Measurements from ENCODE around the gene MAP2K3.

GRCh38 chr17:21278450-21279197 is 5.9 kb upstream of the MAP2K3 start:
- no peak for TF ChIP-seq CTCF (IDR thresholded peaks at IDR 0.05; ENCODE audit: poor library complexity, severe bottlenecking)
- TF ChIP-seq EZH2 (IDR thresholded peaks at IDR 0.05; ENCODE audit: borderline replicate concordance, insufficient read depth, low read length, poor library complexity, severe bottlenecking) = no peak
- no peak for TF ChIP-seq RAD21 (conservative IDR thresholded peaks at IDR 0.05)
- TF ChIP-seq MXI1 (conservative IDR thresholded peaks at IDR 0.05; ENCODE audit: poor library complexity, severe bottlenecking) = no peak
- TF ChIP-seq EP300 (conservative IDR thresholded peaks at IDR 0.05; ENCODE audit: poor library complexity, severe bottlenecking) = no peak

Data from neural cell (in vitro differentiated cells).